A549 (cell line): ENCODE results near the gene HDAC10. TPM values are rescaled to one million over a fixed set of nuclear protein-coding genes. Genes with fewer than 3 reads are reported as not detected.

Source experiments
- ATAC-seq, 2 experiments: fragments of 200-7000 bp in 1 of 2; fragments of >200 bp in 1 of 2; cut with Nextera tagmentation in 1 of 2; cut with Tn5 transposase in 1 of 2; 3 replicates each; pipeline versions ENCODE4 v1.8.0 to v1.9.1; 2018 to 2020; ENCODE audit warnings: mild to moderate bottlenecking in 1 of 2, moderate library complexity in 1 of 2
- CTCF ChIA-PET: fragments of 300-600 bp; sonication (Branson Sonifier 250); formaldehyde crosslinking; extraction: SDS; loops from one replicate; lab custom pipeline; 2021; ENCODE audit warnings: antibody characterized with exemption, inconsistent platforms; lab: Yijun Ruan, JAX
- POLR2A ChIA-PET: fragments of 350-600 bp; formaldehyde crosslinking; extraction: SDS; loops from one replicate; lab custom pipeline; 2021; ENCODE audit warnings: antibody characterized with exemption, inconsistent platforms; lab: Yijun Ruan, JAX
- DNase-seq, 2 experiments: peaks; one replicate each; pipeline versions ENCODE4 v3.0.0 to v3.0.0-alpha.2; 2011 to 2016; ENCODE audit warnings: low read depth in 1 of 2, low spot score in 1 of 2
- FAIRE-seq: peaks from 2 replicates; lab custom pipeline; 2011; peaks lifted over from hg19 to GRCh38; lab: Jason Lieb, UNC
- H3K27ac ChIP-seq, 2 experiments: fragments of >200 bp; sonication (Bioruptor Twin); formaldehyde crosslinking; 3 replicates each; pipeline ENCODE4 v1.5.1; 2016 to 2017
- H3K4me1 ChIP-seq: fragments of >200 bp; sonication (Bioruptor Twin); formaldehyde crosslinking; 3 replicates; pipeline ENCODE4 v1.6.1; 2016
- H3K4me2 ChIP-seq: fragments of >200 bp; sonication (Bioruptor Twin); formaldehyde crosslinking; 3 replicates; pipeline ENCODE4 v1.6.1; 2016
- H3K4me3 ChIP-seq: fragments of >200 bp; sonication (Bioruptor Twin); formaldehyde crosslinking; 3 replicates; pipeline ENCODE4 v1.5.1; 2016
- H3K9me3 ChIP-seq: fragments of >200 bp; sonication (Bioruptor Twin); formaldehyde crosslinking; 3 replicates; pipeline ENCODE4 v1.6.1; 2016
- BCL3 ChIP-seq: fragments of >200 bp; sonication (Bioruptor Twin); formaldehyde crosslinking; IDR thresholded peaks from 3 replicates; pipeline ENCODE4 v1.6.1; 2016
- CBX8 ChIP-seq: fragments of 200-600 bp; sonication (generic); IDR thresholded peaks from 2 replicates; pipeline ENCODE4 v1.6.1; 2016
- CHD2 ChIP-seq: fragments of 150-350 bp; IDR thresholded peaks from 2 replicates; pipeline ENCODE4 v1.6.1; 2014; ENCODE audit warnings: low read length; ENCODE audit not compliant: partially characterized antibody
- CHD4 ChIP-seq: fragments of 200-600 bp; sonication (generic); IDR thresholded peaks from 2 replicates; pipeline ENCODE4 v1.6.1; 2016; ENCODE audit warnings: antibody characterized with exemption, mild to moderate bottlenecking, borderline replicate concordance
- CTCF ChIP-seq: fragments of >200 bp; sonication (Bioruptor Twin); formaldehyde crosslinking; IDR thresholded peaks from 3 replicates; pipeline ENCODE4 v1.5.1; 2016
- E2F6 ChIP-seq: IDR thresholded peaks from 2 replicates; pipeline ENCODE4 v1.6.1; 2012; ENCODE audit warnings: low read depth, borderline replicate concordance
- FOSB ChIP-seq: fragments of 250-450 bp; sonication (Bioruptor Pico); IDR thresholded peaks from 2 replicates; pipeline ENCODE4 v1.5.0; 2020; ENCODE audit warnings: mild to moderate bottlenecking, moderate library complexity
- FOXS1 ChIP-seq: fragments of 250-450 bp; sonication (Bioruptor Pico); IDR thresholded peaks from 2 replicates; pipeline ENCODE4 v1.5.0; 2020; ENCODE audit warnings: mild to moderate bottlenecking, moderate library complexity
- HES2 ChIP-seq: fragments of >200 bp; sonication (Bioruptor Twin); formaldehyde crosslinking; IDR thresholded peaks from 2 replicates; pipeline ENCODE4 v1.6.1; 2016
- HEYL ChIP-seq: fragments of 250-450 bp; sonication (Bioruptor Pico); IDR thresholded peaks from 2 replicates; pipeline ENCODE4 v1.8.0; 2021; ENCODE audit warnings: mild to moderate bottlenecking, moderate library complexity
- HOXB13 ChIP-seq: fragments of 250-450 bp; sonication (Bioruptor Pico); IDR thresholded peaks from 2 replicates; pipeline ENCODE4 v1.5.0; 2020; ENCODE audit warnings: low read depth, mild to moderate bottlenecking, moderate library complexity
- HOXB5 ChIP-seq: fragments of 250-450 bp; sonication (Bioruptor Pico); IDR thresholded peaks from 2 replicates; pipeline ENCODE4 v1.5.0; 2020; ENCODE audit warnings: mild to moderate bottlenecking, moderate library complexity
- KDM5A ChIP-seq: fragments of 200-600 bp; sonication (generic); IDR thresholded peaks from 2 replicates; pipeline ENCODE4 v1.6.1; 2016; ENCODE audit warnings: antibody characterized with exemption, mild to moderate bottlenecking
- MAX ChIP-seq: IDR thresholded peaks from 2 replicates; pipeline ENCODE4 v1.6.1; 2012
- NR3C1 ChIP-seq: fragments of >200 bp; sonication (Bioruptor Twin); formaldehyde crosslinking; IDR thresholded peaks from 3 replicates; pipeline ENCODE4 v1.6.1; 2017
- PHF8 ChIP-seq: fragments of 200-600 bp; sonication (generic); IDR thresholded peaks from 2 replicates; pipeline ENCODE4 v1.6.1; 2016; ENCODE audit warnings: low read depth, mild to moderate bottlenecking, antibody characterized with exemption, moderate library complexity, borderline replicate concordance
- POLR2AphosphoS2 ChIP-seq: conservative IDR thresholded peaks from 2 replicates; pipeline ENCODE4 v1.6.1; 2012; ENCODE audit warnings: low read length, improper control_type of control experiment, inconsistent platforms
- REST ChIP-seq: fragments of 200-600 bp; sonication (generic); IDR thresholded peaks from 2 replicates; pipeline ENCODE4 v1.6.1; 2016; ENCODE audit warnings: antibody characterized with exemption, mild to moderate bottlenecking, moderate library complexity
- TFCP2L1 ChIP-seq: fragments of 250-450 bp; sonication (Bioruptor Pico); IDR thresholded peaks from 2 replicates; pipeline ENCODE4 v1.5.0; 2021; ENCODE audit warnings: mild to moderate bottlenecking
- TP53 ChIP-seq: fragments of 250-450 bp; sonication (Bioruptor Pico); IDR thresholded peaks from 2 replicates; pipeline ENCODE4 v1.5.0; 2021; ENCODE audit warnings: mild to moderate bottlenecking, moderate library complexity
- USF2 ChIP-seq: fragments of 450-650 bp; IDR thresholded peaks from 2 replicates; pipeline ENCODE4 v1.6.1; 2014; ENCODE audit warnings: antibody characterized with exemption
- WGBS: methylation state at CpG from one replicate; pipeline ENCODE4 v1.1.6; 2017; ENCODE audit errors: missing lambda C conversion rate; 5-methylcytosine and 5-hydroxymethylcytosine counted together
- polyA plus RNA-seq, 4 experiments: library from polyadenylated mRNA; depleted of rRNA in 3 of 4; stranded (reverse); fragments of >200 nt; fragmentation: RNase III in 1 of 4; extraction: RNeasy Plus Mini Kit Qiagen cat#74134 plus additional on column Dnase treatment in 1 of 4; gene quantifications; 2 replicates in 3 of 4; 3 replicates in 1 of 4; pipeline ENCODE4 v1.2.3, GENCODE V29; 2011 to 2017

The HDAC10 gene
- polyA plus RNA-seq, 2 of the 4 experiments (the other 2 are of a cell fraction): 2.4 to 12.0 TPM

GRCh38 chr22:50216684-50217520 is 34.2 kb downstream of the HDAC10 start:
- no peak overlapping the region for H3K4me2 ChIP-seq
- ChIA-PET CTCF (interaction anchor here (0.6 to 1.6 kb wide), 3 partner anchors 13 to 24 kb away, joined by 4 read pairs; no protein-coding TSS in a partner anchor), POLR2A (no interaction called here)
- H3K9me3 ChIP-seq: no peaks in the 10 kb centered on the region
- no peak overlapping the region for H3K4me3 ChIP-seq
- TF ChIP-seq CHD2: no peak
- FAIRE-seq: no peak
- H3K4me1 ChIP-seq: no peaks in the 10 kb centered on the region
- no peak overlapping the region for H3K27ac ChIP-seq
- ATAC-seq: no peak
- no peak for DNase-seq
- WGBS: 97% methylated on average over 14 of the region's 57 CpGs

- ChIA-PET POLR2A (no interaction called here), CTCF (interaction anchor here (0.6 to 1.9 kb wide), 6 partner anchors 14 to 73 kb away, joined by 3 to 10 read pairs (median 4); no protein-coding TSS in a partner anchor)
- TF ChIP-seq PHF8 (no peak), HOXB13 (CRISPR knock-in tag) (no peak), CTCF (no peak), TP53 (CRISPR knock-in tag) (no peak), POLR2AphosphoS2 (no peak), BCL3 (no peak), HEYL (CRISPR knock-in tag) (no peak), KDM5A (no peak), HES2 (no peak), FOXS1 (CRISPR knock-in tag) (no peak), CHD4 (no peak)
- no peak for DNase-seq
- no peak for ATAC-seq
- no peak overlapping the region for H3K4me3 ChIP-seq
- no peak overlapping the region for H3K27ac ChIP-seq
- no peaks in the 10 kb centered on the region for H3K4me1 ChIP-seq
- no peak for FAIRE-seq
- WGBS: 78% methylated on average over 6 of the region's 15 CpGs
- H3K9me3 ChIP-seq: no peaks in the 10 kb centered on the region
- H3K4me2 ChIP-seq: no peak overlapping the region
Observed at GRCh38 chr22:50216055-50216683, 34.9 kb downstream of the HDAC10 start.

- FAIRE-seq (no peak), ATAC-seq (no peak), DNase-seq (no peak)
- ChIA-PET POLR2A (no interaction called here), CTCF (interaction anchor here (1.1 to 2.1 kb wide), 5 partner anchors 22 to 72 kb away, joined by 3 to 10 read pairs (median 4); no protein-coding TSS in a partner anchor)
- WGBS: 89% methylated on average over 8 of the region's 17 CpGs
- Histone ChIP-seq H3K4me1 (no peaks in the 10 kb centered on the region), H3K27ac (no peak overlapping the region), H3K4me2 (no peak overlapping the region), H3K4me3 (no peak overlapping the region), H3K9me3 (no peaks in the 10 kb centered on the region)
- no peak for TF ChIP-seq USF2
- no peak for TF ChIP-seq CBX8
- no peak for TF ChIP-seq PHF8
- TF ChIP-seq POLR2AphosphoS2: no peak
- no peak for TF ChIP-seq HOXB5 (CRISPR knock-in tag)
- no peak for TF ChIP-seq REST
- no peak for TF ChIP-seq TFCP2L1
- TF ChIP-seq FOSB (CRISPR knock-in tag): no peak
- no peak for TF ChIP-seq FOXS1 (CRISPR knock-in tag)
- TF ChIP-seq NR3C1: no peak
- no peak for TF ChIP-seq E2F6
- no peak for TF ChIP-seq MAX
Observed at GRCh38 chr22:50215297-50216054, 35.6 kb downstream of the HDAC10 start.
